CD8-positive, alpha-beta memory T cell (primary cell): Measurements from ENCODE around the gene KAZN. TPM values are rescaled to one million over a fixed set of nuclear protein-coding genes. Genes with fewer than 3 reads are reported as not detected.
A peak's percentile ranks its signal among the peaks of the same experiment; 100 is the strongest.

Experiments used
- CTCF ChIA-PET: fragments of 350-600 bp; sonication (Branson Sonifier 250); formaldehyde crosslinking; loops from one replicate; lab custom pipeline; 2021; ENCODE audit warnings: antibody characterized with exemption; lab: Charles Lee
- POLR2A ChIA-PET: fragments of 350-600 bp; sonication (Branson Sonifier 250); formaldehyde crosslinking; loops from one replicate; lab custom pipeline; 2021; ENCODE audit warnings: antibody characterized with exemption; lab: Charles Lee
- DNase-seq, 5 donors: peaks; one replicate each; pipeline versions ENCODE4 v3.0.0 to v3.0.0-alpha.2; 2020 to 2022; ENCODE audit warnings: mixed read lengths in 1 of 5
- H3K27ac ChIP-seq: one replicate; pipeline ENCODE4 v1.7.0; 2013; ENCODE audit warnings: low read depth, mild to moderate bottlenecking, low read length, moderate library complexity
- H3K27me3 ChIP-seq: 2 replicates; pipeline ENCODE4 v1.7.0; 2013; ENCODE audit warnings: low read length, mild to moderate bottlenecking; ENCODE audit not compliant: insufficient read depth, poor library complexity, severe bottlenecking
- H3K36me3 ChIP-seq: 2 replicates; pipeline ENCODE4 v1.7.0; 2013; ENCODE audit warnings: mild to moderate bottlenecking, low read length, moderate library complexity; ENCODE audit not compliant: insufficient read depth
- H3K4me1 ChIP-seq: 2 replicates; pipeline ENCODE4 v1.7.0; 2013; ENCODE audit warnings: mild to moderate bottlenecking, low read length, moderate library complexity; ENCODE audit not compliant: insufficient read depth
- H3K4me3 ChIP-seq: 2 replicates; pipeline ENCODE4 v1.7.0; 2013; ENCODE audit warnings: mild to moderate bottlenecking, low read length
- H3K9me3 ChIP-seq: 2 replicates; pipeline ENCODE4 v1.7.0; 2013; ENCODE audit warnings: mild to moderate bottlenecking, low read length
- H3K27ac Mint-ChIP-seq, 8 donors: one replicate each; pipeline ENCODE4 v1.8.0; 2020 to 2021; ENCODE audit warnings: mixed read lengths in 8 of 8, mild to moderate bottlenecking in 6 of 8, inconsistent platforms in 3 of 8, moderate library complexity in 3 of 8
- H3K27me3 Mint-ChIP-seq, 2 donors: one replicate each; pipeline ENCODE4 v1.8.0; 2020 to 2021; ENCODE audit warnings: mixed read lengths in 2 of 2, mild to moderate bottlenecking in 1 of 2, moderate library complexity in 1 of 2
- H3K36me3 Mint-ChIP-seq, 3 donors: one replicate each; pipeline ENCODE4 v1.8.0; 2020 to 2021; ENCODE audit warnings: mixed read lengths in 3 of 3, inconsistent platforms in 1 of 3, mild to moderate bottlenecking in 1 of 3
- H3K4me1 Mint-ChIP-seq, 3 donors: one replicate each; pipeline ENCODE4 v1.8.0; 2020 to 2021; ENCODE audit warnings: mixed read lengths in 3 of 3, inconsistent platforms in 1 of 3, mild to moderate bottlenecking in 1 of 3
- H3K4me3 Mint-ChIP-seq, 7 donors: one replicate each; pipeline ENCODE4 v1.8.0; 2020 to 2021; ENCODE audit warnings: mixed read lengths in 7 of 7, mild to moderate bottlenecking in 6 of 7, moderate library complexity in 4 of 7, inconsistent platforms in 2 of 7
- H3K9me3 Mint-ChIP-seq, 5 donors: one replicate each; pipeline ENCODE4 v1.8.0; 2020 to 2022; ENCODE audit warnings: mixed read lengths in 5 of 5, mild to moderate bottlenecking in 3 of 5, moderate library complexity in 2 of 5, inconsistent platforms in 1 of 5
- polyA plus RNA-seq: library from polyadenylated mRNA; unstranded; fragments of 300-500 nt; fragmentation: Illumina TruSeq; gene quantifications from one replicate; pipeline ENCODE4 v1.2.3, GENCODE V29; 2021
- total RNA-seq, 2 experiments: library from RNA; stranded (reverse); gene quantifications; one replicate each; pipeline ENCODE4 v1.2.3, GENCODE V29; 2021

KAZN gene
- total and polyA plus RNA-seq, 3 experiments from 2014 or later: 0.15 to 0.35 (median 0.18) TPM

DNA sequence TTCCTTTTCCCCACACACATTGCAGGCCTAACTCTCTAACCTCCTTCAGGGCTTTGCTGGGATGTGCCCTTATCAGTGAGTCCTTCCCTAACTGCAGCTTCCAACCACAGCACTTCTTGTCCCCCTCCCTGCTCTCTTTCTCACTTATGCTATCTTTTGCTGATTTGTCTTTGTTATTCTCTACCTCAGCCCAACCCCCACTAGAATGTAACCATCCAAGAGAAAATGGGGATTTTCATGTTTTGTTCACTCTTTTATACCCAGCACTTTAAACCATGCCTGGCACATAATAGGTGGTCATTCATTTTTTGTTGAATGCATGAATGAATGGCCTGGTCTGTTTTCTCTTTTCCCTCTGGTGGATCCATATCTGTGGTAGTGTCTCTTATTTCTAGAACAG is 243.5 kb downstream of the KAZN start:
- peaks cover 7 to 29% (median 19%) of the 10 kb centered on the region in 5 donors for H3K9me3 Mint-ChIP-seq
- Histone ChIP-seq H3K36me3 (no peaks in the 10 kb centered on the region), H3K9me3 (peaks cover 7% of the 10 kb centered on the region), H3K27ac (no peak overlapping the region), H3K4me3 (no peak overlapping the region), H3K4me1 (no peaks in the 10 kb centered on the region), H3K27me3 (no peaks in the 10 kb centered on the region)
- ChIA-PET POLR2A (no interaction called here), CTCF (no interaction called here)
- no peaks in the 10 kb centered on the region for H3K4me1 Mint-ChIP-seq
- H3K27ac Mint-ChIP-seq: peak overlapping the region in 1 of 8 donors; percentile 12
- peaks cover 0 to 5% (median 2%) of the 10 kb centered on the region in 3 donors for H3K36me3 Mint-ChIP-seq
- no peak overlapping the region for H3K4me3 Mint-ChIP-seq
- H3K27me3 Mint-ChIP-seq: peaks cover 3 to 15% of the 10 kb centered on the region in 2 donors
- DNase-seq: no peak

DNA sequence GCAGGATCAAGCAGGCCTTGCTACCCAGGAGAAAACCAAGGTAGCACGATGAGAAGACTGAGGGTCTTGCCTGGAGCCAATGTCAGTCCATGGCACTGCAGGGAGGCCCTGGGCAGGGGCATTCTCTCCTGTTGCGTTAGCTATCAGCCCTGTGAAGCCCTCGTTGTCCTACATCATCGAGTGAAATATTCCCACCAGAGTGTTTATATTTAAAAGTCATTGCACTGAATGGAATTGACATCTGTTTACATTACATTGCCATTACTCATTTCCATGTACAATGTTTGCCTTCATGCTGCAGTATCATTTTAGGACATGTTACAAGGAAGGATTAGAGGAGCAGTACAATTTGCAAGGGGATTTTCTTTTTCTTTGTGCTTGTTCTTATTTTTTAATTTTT is 243.9 kb downstream of the KAZN start:
- H3K9me3 ChIP-seq: peaks cover 7% of the 10 kb centered on the region
- DNase-seq: no peak
- H3K27ac ChIP-seq: no peak overlapping the region
- ChIA-PET POLR2A (no interaction called here), CTCF (no interaction called here)
- peaks cover 3 to 15% of the 10 kb centered on the region in 2 donors for H3K27me3 Mint-ChIP-seq
- no peak overlapping the region for H3K4me3 Mint-ChIP-seq
- H3K36me3 Mint-ChIP-seq: peaks cover 0 to 5% (median 2%) of the 10 kb centered on the region in 3 donors
- H3K27ac Mint-ChIP-seq: peak overlapping the region in 1 of 8 donors; percentile 12
- H3K4me3 ChIP-seq: no peak overlapping the region
- H3K4me1 ChIP-seq: no peaks in the 10 kb centered on the region
- no peaks in the 10 kb centered on the region for H3K4me1 Mint-ChIP-seq
- peaks cover 7 to 29% (median 19%) of the 10 kb centered on the region in 5 donors for H3K9me3 Mint-ChIP-seq
- H3K36me3 ChIP-seq: no peaks in the 10 kb centered on the region
- H3K27me3 ChIP-seq: no peaks in the 10 kb centered on the region

DNA sequence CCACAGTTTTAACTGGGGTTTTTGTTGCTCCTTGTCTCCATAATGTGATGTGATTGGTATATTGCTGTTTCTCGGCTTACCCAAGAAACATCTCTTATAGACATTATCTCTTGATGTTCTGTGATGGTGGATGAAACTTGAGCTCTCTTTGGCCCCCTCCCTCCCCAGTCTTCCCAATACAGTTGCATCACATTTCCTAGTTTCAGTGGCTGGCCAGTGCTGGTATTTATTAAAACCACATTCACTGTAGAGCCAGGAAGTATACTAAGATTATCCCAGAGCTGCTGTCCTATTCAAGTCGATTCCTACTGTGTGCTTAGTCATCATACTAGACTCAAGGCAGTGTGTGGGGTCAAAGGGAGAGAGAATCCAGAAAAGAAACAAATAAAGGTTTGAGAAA is 244.4 kb downstream of the KAZN start:
- CTCF ChIA-PET: no interaction called here
- no peaks in the 10 kb centered on the region for H3K4me1 ChIP-seq
- no peak overlapping the region for H3K27ac ChIP-seq
- no peak overlapping the region for H3K4me3 Mint-ChIP-seq
- H3K9me3 Mint-ChIP-seq: peaks cover 7 to 29% (median 19%) of the 10 kb centered on the region in 5 donors
- DNase-seq: no peak
- H3K27me3 Mint-ChIP-seq: peaks cover 3 to 15% of the 10 kb centered on the region in 2 donors
- H3K9me3 ChIP-seq: peaks cover 7% of the 10 kb centered on the region
- no peaks in the 10 kb centered on the region for H3K27me3 ChIP-seq
- H3K27ac Mint-ChIP-seq: no peak overlapping the region
- H3K4me1 Mint-ChIP-seq: no peaks in the 10 kb centered on the region
- H3K4me3 ChIP-seq: no peak overlapping the region
- POLR2A ChIA-PET: no interaction called here
- peaks cover 0 to 5% (median 2%) of the 10 kb centered on the region in 3 donors for H3K36me3 Mint-ChIP-seq
- no peaks in the 10 kb centered on the region for H3K36me3 ChIP-seq

DNA sequence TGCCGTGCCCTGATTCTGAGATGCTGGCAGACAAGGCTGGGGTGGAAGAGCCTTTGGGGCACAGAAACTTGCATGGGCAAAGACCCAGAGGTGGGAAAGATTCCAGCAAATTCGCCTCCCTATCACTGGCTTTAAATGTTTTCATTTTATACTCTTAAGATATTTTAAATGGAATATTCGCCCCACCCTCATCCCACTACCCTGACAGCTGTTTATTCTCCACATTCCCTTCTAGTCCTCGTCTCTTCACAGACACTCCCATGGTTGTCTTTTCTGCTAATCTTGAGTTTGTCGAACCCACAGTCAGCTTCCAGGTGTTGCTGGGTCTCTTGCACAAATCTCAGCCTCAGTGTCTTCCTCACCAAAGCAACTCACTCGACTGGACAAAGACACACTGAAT is 245.0 kb downstream of the KAZN start:
- peaks cover 7% of the 10 kb centered on the region for H3K9me3 ChIP-seq
- H3K36me3 Mint-ChIP-seq: peaks cover 0 to 5% (median 2%) of the 10 kb centered on the region in 3 donors
- H3K9me3 Mint-ChIP-seq: peaks cover 9 to 29% (median 19%) of the 10 kb centered on the region in 5 donors
- no peak overlapping the region for H3K27ac Mint-ChIP-seq
- POLR2A ChIA-PET: no interaction called here
- no peaks in the 10 kb centered on the region for H3K27me3 ChIP-seq
- no peaks in the 10 kb centered on the region for H3K36me3 ChIP-seq
- CTCF ChIA-PET: no interaction called here
- no peaks in the 10 kb centered on the region for H3K4me1 Mint-ChIP-seq
- no peak overlapping the region for H3K4me3 Mint-ChIP-seq
- no peaks in the 10 kb centered on the region for H3K4me1 ChIP-seq
- no peak for DNase-seq
- H3K27ac ChIP-seq: no peak overlapping the region
- H3K4me3 ChIP-seq: no peak overlapping the region
- peaks cover 2 to 15% of the 10 kb centered on the region in 2 donors for H3K27me3 Mint-ChIP-seq

DNA sequence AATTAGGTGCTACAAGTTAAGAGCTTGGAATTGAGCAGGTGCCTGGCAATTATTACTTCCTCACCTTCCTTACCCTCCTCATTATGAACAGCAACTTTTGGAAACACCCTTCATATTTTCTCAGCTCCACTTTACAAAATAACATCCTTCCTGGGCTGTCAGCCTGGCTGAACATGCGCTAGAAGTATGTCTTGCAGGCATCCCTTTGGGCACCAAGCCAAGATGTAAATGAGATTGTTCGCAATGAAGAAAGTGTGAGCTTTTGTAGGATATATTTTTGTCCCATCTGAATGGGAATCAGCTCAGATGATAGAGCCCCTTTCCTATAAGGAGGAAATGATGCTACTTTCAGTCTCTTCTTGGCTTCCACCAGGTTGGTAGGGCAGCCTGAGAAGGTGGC is 245.9 kb downstream of the KAZN start:
- Mint-ChIP-seq H3K36me3 (peaks cover 0 to 5% (median 2%) of the 10 kb centered on the region in 3 donors), H3K27ac (no peak overlapping the region), H3K27me3 (peaks cover 2 to 12% of the 10 kb centered on the region in 2 donors), H3K9me3 (peaks cover 9 to 29% (median 19%) of the 10 kb centered on the region in 5 donors), H3K4me3 (no peak overlapping the region), H3K4me1 (no peaks in the 10 kb centered on the region)
- Histone ChIP-seq H3K27me3 (no peaks in the 10 kb centered on the region), H3K27ac (no peak overlapping the region), H3K36me3 (no peaks in the 10 kb centered on the region), H3K4me3 (no peak overlapping the region), H3K9me3 (peaks cover 7% of the 10 kb centered on the region), H3K4me1 (no peaks in the 10 kb centered on the region)
- ChIA-PET POLR2A (no interaction called here), CTCF (no interaction called here)
- DNase-seq: no peak

DNA sequence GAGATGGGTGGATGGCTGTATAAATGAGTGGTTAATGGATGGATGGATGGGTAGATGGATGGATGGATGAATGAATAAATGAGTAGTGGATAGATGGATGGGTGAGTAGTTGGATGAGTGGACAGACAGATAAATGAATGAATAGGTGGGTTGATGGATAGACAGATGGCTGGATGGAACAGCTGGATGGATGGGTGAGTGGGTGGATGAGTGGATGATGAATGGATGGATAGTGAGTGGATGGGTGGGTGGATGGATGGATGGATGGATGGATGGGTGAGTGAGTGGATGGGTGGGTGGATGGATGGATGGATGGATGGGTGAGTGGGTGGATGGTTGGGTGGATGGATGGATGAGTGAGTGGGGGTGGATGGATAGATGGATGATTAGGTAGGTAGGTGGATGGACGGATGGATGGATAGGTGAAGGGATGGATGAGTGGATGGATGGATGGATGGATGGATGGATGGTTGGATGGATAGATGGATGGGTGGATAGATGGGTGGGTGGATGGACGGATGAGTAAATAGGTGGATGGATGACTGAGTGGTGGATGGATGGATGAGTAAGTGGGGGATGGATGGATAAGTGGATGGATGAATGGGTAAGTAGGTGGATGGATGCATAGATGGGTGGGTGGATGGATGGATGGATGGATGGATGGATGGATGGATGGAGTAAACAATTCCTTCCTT is 246.6 kb downstream of the KAZN start:
- no peaks in the 10 kb centered on the region for H3K36me3 ChIP-seq
- H3K4me1 ChIP-seq: no peaks in the 10 kb centered on the region
- peaks cover 2 to 9% of the 10 kb centered on the region in 2 donors for H3K27me3 Mint-ChIP-seq
- CTCF ChIA-PET: no interaction called here
- DNase-seq: no peak
- no peaks in the 10 kb centered on the region for H3K27me3 ChIP-seq
- H3K9me3 ChIP-seq: peaks cover 7% of the 10 kb centered on the region
- H3K4me3 ChIP-seq: no peak overlapping the region
- peaks cover 0 to 5% (median 2%) of the 10 kb centered on the region in 3 donors for H3K36me3 Mint-ChIP-seq
- no peaks in the 10 kb centered on the region for H3K4me1 Mint-ChIP-seq
- no peak overlapping the region for H3K4me3 Mint-ChIP-seq
- peaks cover 9 to 29% (median 19%) of the 10 kb centered on the region in 5 donors for H3K9me3 Mint-ChIP-seq
- H3K27ac Mint-ChIP-seq: peak overlapping the region in 2 of 8 donors; percentile 13 to 42
- no peak overlapping the region for H3K27ac ChIP-seq
- POLR2A ChIA-PET: no interaction called here

DNA sequence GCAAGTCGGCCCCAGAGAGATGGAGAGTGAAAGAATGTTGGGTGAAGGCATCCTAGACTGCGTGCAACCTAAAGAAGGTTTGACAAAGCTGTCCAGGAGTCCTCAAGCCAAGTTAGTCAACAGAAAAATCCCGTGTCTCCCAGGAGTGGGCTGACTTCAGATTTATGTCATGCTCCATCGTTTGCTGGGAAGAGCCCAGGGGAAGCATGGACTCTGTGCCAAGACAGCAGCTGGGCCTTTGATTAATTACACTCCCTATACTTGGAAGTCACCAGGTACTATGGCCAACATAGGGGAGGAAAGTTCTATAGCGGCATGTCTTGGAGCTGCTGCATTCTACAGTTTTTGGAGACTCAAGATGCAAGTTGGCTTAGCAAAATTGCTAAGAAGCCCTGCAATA is 247.4 kb downstream of the KAZN start:
- H3K4me3 Mint-ChIP-seq: no peak overlapping the region
- no peak overlapping the region for H3K4me3 ChIP-seq
- no peaks in the 10 kb centered on the region for H3K4me1 ChIP-seq
- no peaks in the 10 kb centered on the region for H3K36me3 ChIP-seq
- H3K27me3 ChIP-seq: no peaks in the 10 kb centered on the region
- peaks cover 0 to 5% (median 2%) of the 10 kb centered on the region in 3 donors for H3K36me3 Mint-ChIP-seq
- H3K27me3 Mint-ChIP-seq: peaks cover 2 to 9% of the 10 kb centered on the region in 2 donors
- ChIA-PET CTCF (no interaction called here), POLR2A (no interaction called here)
- peaks cover 9 to 26% (median 17%) of the 10 kb centered on the region in 5 donors for H3K9me3 Mint-ChIP-seq
- no peak overlapping the region for H3K27ac Mint-ChIP-seq
- H3K4me1 Mint-ChIP-seq: no peaks in the 10 kb centered on the region
- DNase-seq: no peak
- no peak overlapping the region for H3K27ac ChIP-seq
- H3K9me3 ChIP-seq: peaks cover 7% of the 10 kb centered on the region

DNA sequence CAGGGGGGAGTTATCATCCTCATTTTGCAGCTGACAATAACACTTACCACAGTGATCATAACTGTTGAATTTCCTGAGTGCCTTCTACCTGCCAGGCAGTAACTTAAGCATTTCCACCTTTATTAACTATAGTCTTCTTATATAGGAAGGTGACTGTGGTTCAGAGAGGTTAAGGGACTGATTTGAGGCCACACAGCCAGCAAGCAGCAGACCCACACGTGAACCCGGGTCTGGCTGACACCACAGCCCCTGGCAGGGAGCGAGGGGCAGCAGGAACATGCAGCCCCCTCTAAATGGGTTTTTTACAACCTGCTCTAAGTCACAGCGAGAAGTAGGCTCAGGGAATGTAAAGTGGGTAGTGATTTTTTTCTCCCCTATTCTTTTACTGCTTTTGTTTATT is 248.2 kb downstream of the KAZN start:
- Histone ChIP-seq H3K4me1 (no peaks in the 10 kb centered on the region), H3K27me3 (no peaks in the 10 kb centered on the region), H3K4me3 (no peak overlapping the region), H3K9me3 (peaks cover 7% of the 10 kb centered on the region), H3K27ac (no peak overlapping the region), H3K36me3 (no peaks in the 10 kb centered on the region)
- H3K4me3 Mint-ChIP-seq: no peak overlapping the region
- peaks cover 0 to 8% of the 10 kb centered on the region in 2 donors for H3K27me3 Mint-ChIP-seq
- no peak for DNase-seq
- H3K9me3 Mint-ChIP-seq: peaks cover 5 to 21% (median 14%) of the 10 kb centered on the region in 5 donors
- no peaks in the 10 kb centered on the region for H3K4me1 Mint-ChIP-seq
- ChIA-PET POLR2A (no interaction called here), CTCF (no interaction called here)
- H3K36me3 Mint-ChIP-seq: peaks cover 0 to 4% (median 2%) of the 10 kb centered on the region in 3 donors
- no peak overlapping the region for H3K27ac Mint-ChIP-seq
